NT2/D1 (cell line): ENCODE measurements around the gene PDGFRB.

Experiments used
- DNase-seq: peaks from one replicate; pipeline ENCODE4 v3.0.0-alpha.2; 2011; ENCODE audit warnings: low read depth, low spot score
- H3K27me3 ChIP-seq: 2 replicates; pipeline ENCODE4 v1.6.0; 2011; ENCODE audit warnings: mild to moderate bottlenecking; ENCODE audit not compliant: insufficient read length, insufficient read depth
- H3K36me3 ChIP-seq: 2 replicates; pipeline ENCODE4 v1.6.1; 2011; ENCODE audit warnings: mild to moderate bottlenecking, low read length, mixed read lengths; ENCODE audit not compliant: insufficient read depth, insufficient read length
- H3K4me1 ChIP-seq: 2 replicates; pipeline ENCODE4 v1.5.1; 2011; ENCODE audit not compliant: insufficient read depth, insufficient read length
- H3K4me3 ChIP-seq: 2 replicates; pipeline ENCODE4 v1.5.1; 2011; ENCODE audit warnings: low read depth; ENCODE audit not compliant: insufficient read length
- H3K9ac ChIP-seq: 2 replicates; pipeline ENCODE4 v1.6.0; 2011; ENCODE audit warnings: low read depth; ENCODE audit not compliant: insufficient read length
- H3K9me3 ChIP-seq: 2 replicates; pipeline ENCODE4 v1.5.1; 2011; ENCODE audit warnings: mild to moderate bottlenecking, low read length; ENCODE audit not compliant: insufficient read depth
- SUZ12 ChIP-seq: IDR thresholded peaks from 2 replicates; pipeline ENCODE4 v1.6.1; 2011; ENCODE audit not compliant: insufficient read length, insufficient read depth; ENCODE audit errors: extremely low read depth
- YY1 ChIP-seq: IDR thresholded peaks from 2 replicates; pipeline ENCODE4 v1.6.1; 2011; ENCODE audit not compliant: insufficient read length, insufficient read depth
- ZNF274 ChIP-seq: IDR thresholded peaks from 2 replicates; pipeline ENCODE4 v1.6.1; 2011; ENCODE audit warnings: mild to moderate bottlenecking, low read depth, low read length

PDGFRB gene

DNA sequence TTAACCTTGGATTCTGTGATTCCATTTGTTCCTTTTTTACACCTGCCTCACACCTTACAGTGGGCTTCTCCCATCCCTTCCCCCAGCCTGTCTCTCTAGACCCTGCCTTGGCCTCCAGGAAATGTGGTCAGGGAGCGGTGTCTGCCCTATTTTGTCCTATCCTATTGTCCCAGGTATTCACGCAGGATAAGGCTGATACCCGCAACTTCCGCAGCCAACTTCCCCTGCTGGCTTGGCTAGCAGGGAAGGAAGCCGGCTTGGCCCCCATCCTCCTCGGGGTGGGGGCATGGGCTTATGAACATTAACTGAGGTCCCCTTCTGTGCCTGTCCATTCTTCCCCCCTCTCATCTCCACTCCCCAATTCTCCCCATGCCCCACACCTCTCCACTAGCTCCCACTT, 72.8 kb downstream of the PDGFRB start:
- no peak for DNase-seq
- Histone ChIP-seq H3K9ac (no peak overlapping the region), H3K4me3 (no peak overlapping the region), H3K27me3 (no peaks in the 10 kb centered on the region), H3K9me3 (no peaks in the 10 kb centered on the region), H3K4me1 (peaks cover 9% of the 10 kb centered on the region), H3K36me3 (no peaks in the 10 kb centered on the region)
- TF ChIP-seq YY1 (no peak), SUZ12 (no peak), ZNF274 (no peak)

GRCh38 chr5:150082374-150082773, 73.3 kb downstream of the PDGFRB start:
- no peaks in the 10 kb centered on the region for H3K36me3 ChIP-seq
- H3K27me3 ChIP-seq: no peaks in the 10 kb centered on the region
- H3K9me3 ChIP-seq: no peaks in the 10 kb centered on the region
- no peak for DNase-seq
- peaks cover 9% of the 10 kb centered on the region for H3K4me1 ChIP-seq
- TF ChIP-seq ZNF274: no peak
- TF ChIP-seq SUZ12: no peak
- TF ChIP-seq YY1: no peak
- H3K4me3 ChIP-seq: no peak overlapping the region
- no peak overlapping the region for H3K9ac ChIP-seq

- H3K36me3 ChIP-seq: no peaks in the 10 kb centered on the region
- TF ChIP-seq SUZ12 (no peak), YY1 (no peak), ZNF274 (no peak)
- no peaks in the 10 kb centered on the region for H3K27me3 ChIP-seq
- no peaks in the 10 kb centered on the region for H3K9me3 ChIP-seq
- H3K9ac ChIP-seq: no peak overlapping the region
- H3K4me1 ChIP-seq: peaks cover 9% of the 10 kb centered on the region
- no peak for DNase-seq
- no peak overlapping the region for H3K4me3 ChIP-seq
Measured at GRCh38 chr5:150081541-150082283, 73.9 kb downstream of the PDGFRB start.

DNA sequence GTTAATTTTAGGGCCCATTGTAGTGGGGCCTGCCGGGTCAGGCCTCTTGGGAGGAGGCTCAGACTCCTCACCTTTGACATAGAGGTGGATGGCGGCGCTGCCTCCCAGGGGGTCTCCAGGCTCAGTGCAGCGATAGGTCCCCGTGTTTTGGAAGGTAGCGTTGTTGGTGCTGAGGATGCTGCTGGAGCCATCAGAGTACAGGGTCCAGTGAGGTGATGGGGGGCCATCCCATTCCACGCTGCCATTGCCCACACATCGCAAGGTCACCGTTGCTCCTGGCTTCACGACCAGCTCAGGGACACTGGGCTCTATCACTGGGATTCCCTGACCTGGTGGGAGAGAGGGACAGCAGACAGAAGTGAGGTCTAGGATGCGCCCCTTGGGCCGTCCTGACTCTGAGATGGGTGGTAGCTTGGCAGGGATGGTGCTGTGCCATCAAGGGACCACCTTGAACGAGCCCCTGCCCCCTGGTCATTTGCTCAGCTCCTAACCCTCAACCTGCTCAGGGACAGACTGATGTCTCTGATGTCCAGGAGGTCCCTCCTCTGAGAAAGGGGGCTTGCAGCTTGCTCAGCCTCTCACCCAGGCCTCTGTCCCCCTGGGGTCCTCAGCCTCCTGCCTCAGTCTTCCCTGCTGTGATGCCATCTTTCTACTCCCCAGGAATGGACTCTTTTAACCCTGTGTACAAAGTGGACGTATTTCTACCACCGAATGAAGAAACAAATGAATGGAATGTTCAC, 74.8 kb downstream of the PDGFRB start:
- H3K27me3 ChIP-seq: no peaks in the 10 kb centered on the region
- DNase-seq: no peak

GRCh38 chr5:150079909-150080461, 75.7 kb downstream of the PDGFRB start:
- no peak for DNase-seq
- no peak for TF ChIP-seq SUZ12
- TF ChIP-seq ZNF274: no peak
- no peak for TF ChIP-seq YY1
- Histone ChIP-seq H3K9ac (no peak overlapping the region), H3K27me3 (no peaks in the 10 kb centered on the region), H3K4me3 (no peak overlapping the region), H3K36me3 (no peaks in the 10 kb centered on the region), H3K9me3 (no peaks in the 10 kb centered on the region), H3K4me1 (peaks cover 9% of the 10 kb centered on the region)

More for the DNA sequence above, 74.8 kb downstream of the PDGFRB start:
- no peak for TF ChIP-seq ZNF274
- no peak for TF ChIP-seq SUZ12
- no peak for TF ChIP-seq YY1
- Histone ChIP-seq H3K9me3 (no peaks in the 10 kb centered on the region), H3K4me1 (peaks cover 9% of the 10 kb centered on the region), H3K4me3 (no peak overlapping the region), H3K36me3 (no peaks in the 10 kb centered on the region), H3K9ac (no peak overlapping the region)

DNA sequence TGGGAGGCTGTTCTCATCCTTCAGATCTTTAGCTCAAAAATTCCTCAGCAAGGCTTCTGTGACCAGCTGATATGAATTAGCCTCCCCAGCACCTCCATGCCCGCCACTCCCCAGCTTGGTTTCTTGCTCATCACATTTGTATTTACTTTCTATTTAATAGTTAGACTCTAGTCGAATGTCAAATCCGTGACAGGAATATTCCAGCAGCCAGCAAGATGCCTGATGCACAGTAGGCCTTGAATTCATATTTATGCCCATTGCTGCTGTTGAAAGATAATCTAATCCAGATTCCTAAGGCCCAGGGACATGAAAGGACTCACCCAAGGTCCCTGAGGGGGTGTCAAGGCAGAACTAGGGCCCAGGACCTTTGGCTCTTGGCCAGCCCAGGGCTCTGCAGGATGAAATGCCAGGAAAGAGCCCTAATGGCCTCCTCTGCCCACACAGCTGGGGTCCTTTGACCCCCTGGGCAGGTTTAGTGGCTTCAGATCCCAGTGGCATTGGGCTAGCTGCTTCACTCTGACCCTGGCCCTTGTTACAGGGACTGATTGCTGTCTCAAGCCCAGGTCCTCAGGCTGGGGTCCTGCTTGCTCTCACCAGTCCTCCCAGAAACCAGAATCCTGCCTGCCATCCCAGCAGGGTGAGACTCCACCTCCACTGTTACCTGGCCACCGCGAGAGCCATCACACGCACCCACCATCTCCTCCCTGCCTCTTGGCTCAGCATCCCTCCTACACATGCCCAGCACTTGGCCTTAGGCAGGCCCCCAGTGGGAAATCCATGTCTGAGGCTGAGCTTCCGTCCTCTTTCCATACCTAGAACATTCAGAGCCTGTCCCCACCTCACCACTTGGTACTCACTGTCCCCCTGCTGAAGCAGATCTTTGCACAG, 76.6 kb downstream of the PDGFRB start:
- Histone ChIP-seq H3K9me3 (no peaks in the 10 kb centered on the region), H3K4me1 (peaks cover 9% of the 10 kb centered on the region), H3K4me3 (no peak overlapping the region), H3K36me3 (no peaks in the 10 kb centered on the region), H3K9ac (no peak overlapping the region), H3K27me3 (no peaks in the 10 kb centered on the region)
- no peak for DNase-seq
- no peak for TF ChIP-seq SUZ12
